Kidney (tissue), 14 donors: ENCODE results near the gene RGPD8. TPM values are rescaled to one million over a fixed set of nuclear protein-coding genes. Genes with fewer than 3 reads are reported as not detected.

Experiments
- DNase-seq, 5 donors: peaks; one replicate each; pipeline ENCODE4 v3.0.0-alpha.2; 2013 to 2020
- FAIRE-seq: peaks from 2 replicates; lab custom pipeline; 2012; peaks lifted over from hg19 to GRCh38; lab: Jason Lieb, UNC
- H3K27ac ChIP-seq, 2 donors: one replicate each; pipeline ENCODE4 v1.7.0; 2013; ENCODE audit warnings: low read depth in 2 of 2, low read length in 2 of 2, inconsistent platforms in 1 of 2
- H3K27me3 ChIP-seq: one replicate; pipeline ENCODE4 v1.7.1; 2013; ENCODE audit warnings: low read length, inconsistent platforms; ENCODE audit not compliant: control insufficient read depth, insufficient read depth
- H3K36me3 ChIP-seq, 3 donors: one replicate each; pipeline versions ENCODE4 v1.7.0 to v1.7.1; 2013; ENCODE audit warnings: low read length in 3 of 3, control low read depth in 1 of 3, inconsistent platforms in 1 of 3; ENCODE audit not compliant: insufficient read depth in 3 of 3, control insufficient read depth in 2 of 3
- H3K4me1 ChIP-seq, 3 donors: one replicate each; pipeline versions ENCODE4 v1.7.0 to v1.7.1; 2013; ENCODE audit warnings: low read length in 3 of 3, inconsistent platforms in 1 of 3, low read depth in 1 of 3; ENCODE audit not compliant: control insufficient read depth in 2 of 3, insufficient read depth in 2 of 3
- H3K4me3 ChIP-seq, 3 donors: one replicate each; pipeline versions ENCODE4 v1.7.0 to v1.8.1; 2013; ENCODE audit warnings: low read length in 3 of 3, control low read depth in 1 of 3, inconsistent platforms in 1 of 3
- H3K9ac ChIP-seq, 3 donors: one replicate each; pipeline versions ENCODE4 v1.7.0 to v1.7.1; 2013; ENCODE audit warnings: low read length in 3 of 3, control low read depth in 1 of 3, inconsistent platforms in 1 of 3
- H3K9me3 ChIP-seq, 3 donors: one replicate each; pipeline versions ENCODE4 v1.7.0 to v1.7.1; 2013; ENCODE audit warnings: low read length in 3 of 3, control low read depth in 1 of 3, inconsistent platforms in 1 of 3; ENCODE audit not compliant: control insufficient read depth in 2 of 3, insufficient read depth in 1 of 3
- intact Hi-C: fragments of 100-400 bp; cut with DNase I; formaldehyde crosslinking; loops from one replicate; pipeline ENCODE4 v1.11.1; 2022
- polyA plus RNA-seq: library from polyadenylated mRNA; stranded (reverse); fragments of 350-450 nt; fragmentation: Illumina TruSeq; extraction: RNeasy Lipid Tissue Mini Kit (QIAGEN cat#74804); gene quantifications from one replicate; pipeline ENCODE4 v1.2.3, GENCODE V29; 2014; ENCODE audit warnings: low read depth, low replicate concordance; ENCODE audit not compliant: insufficient read depth
- total RNA-seq: library from RNA; stranded (reverse); fragmentation: NEBNext Ultra II Directional; extraction: Animal tissue kit (Norgen Biotek cat#: 25700); gene quantifications from one replicate; pipeline ENCODE4 v1.2.1, GENCODE V29; 2021
- TF ChIP-seq, protein P1 (sequence below): IDR thresholded peaks from 3 replicates; pipeline ENCODE4 v1.5.1; 2012; ENCODE audit warnings: mild to moderate bottlenecking, moderate library complexity, borderline replicate concordance; ENCODE audit not compliant: insufficient read depth; ENCODE audit errors: extremely low read depth
- donor health status: control.
- donor health status: control.
- donor health status: control.
- donor health status: control.
- donor health status: control.
- donor health status: DM: yes; HTN: yes; CAD: no.
- donor health status: Normal renal cell carcinoma (clear cell type).

RGPD8 gene
- total and polyA plus RNA-seq, 2 donors from 2014 or later: 0.77 to 13.8 TPM

DNA sequence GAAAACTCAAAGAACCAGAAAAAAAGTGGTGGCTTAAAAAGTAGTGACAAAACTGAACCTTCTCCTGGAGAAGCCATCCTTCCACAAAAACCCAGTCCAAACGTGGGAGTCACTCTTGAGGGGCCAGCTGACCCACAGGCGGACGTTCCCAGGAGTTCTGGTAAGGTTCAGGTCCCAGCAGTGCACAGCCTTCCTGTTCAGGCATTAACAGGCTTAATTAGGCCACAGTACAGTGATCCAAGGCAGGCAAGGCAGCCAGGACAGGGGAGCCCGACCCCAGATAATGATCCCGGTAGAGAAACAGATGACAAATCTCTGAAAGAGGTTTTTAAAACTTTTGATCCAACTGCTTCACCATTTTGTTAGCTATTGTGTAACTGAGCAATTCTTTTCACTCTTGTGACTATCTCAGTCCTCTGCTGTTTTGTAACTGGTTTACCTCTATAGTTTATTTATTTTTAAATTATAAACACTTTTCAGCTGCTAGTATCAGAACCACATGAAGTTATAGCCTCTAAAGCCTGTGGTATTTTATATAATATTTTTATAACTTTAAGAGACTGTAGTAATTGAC, 101.2 kb downstream of the RGPD8 start:
- no peaks in the 10 kb centered on the region for H3K9me3 ChIP-seq
- H3K27ac ChIP-seq: no peak overlapping the region
- H3K36me3 ChIP-seq: peaks cover 2 to 14% (median 4%) of the 10 kb centered on the region in 3 donors
- intact Hi-C loops: no loop called here
- DNase-seq: no peak
- FAIRE-seq: no peak
- TF ChIP-seq, protein P1, sequence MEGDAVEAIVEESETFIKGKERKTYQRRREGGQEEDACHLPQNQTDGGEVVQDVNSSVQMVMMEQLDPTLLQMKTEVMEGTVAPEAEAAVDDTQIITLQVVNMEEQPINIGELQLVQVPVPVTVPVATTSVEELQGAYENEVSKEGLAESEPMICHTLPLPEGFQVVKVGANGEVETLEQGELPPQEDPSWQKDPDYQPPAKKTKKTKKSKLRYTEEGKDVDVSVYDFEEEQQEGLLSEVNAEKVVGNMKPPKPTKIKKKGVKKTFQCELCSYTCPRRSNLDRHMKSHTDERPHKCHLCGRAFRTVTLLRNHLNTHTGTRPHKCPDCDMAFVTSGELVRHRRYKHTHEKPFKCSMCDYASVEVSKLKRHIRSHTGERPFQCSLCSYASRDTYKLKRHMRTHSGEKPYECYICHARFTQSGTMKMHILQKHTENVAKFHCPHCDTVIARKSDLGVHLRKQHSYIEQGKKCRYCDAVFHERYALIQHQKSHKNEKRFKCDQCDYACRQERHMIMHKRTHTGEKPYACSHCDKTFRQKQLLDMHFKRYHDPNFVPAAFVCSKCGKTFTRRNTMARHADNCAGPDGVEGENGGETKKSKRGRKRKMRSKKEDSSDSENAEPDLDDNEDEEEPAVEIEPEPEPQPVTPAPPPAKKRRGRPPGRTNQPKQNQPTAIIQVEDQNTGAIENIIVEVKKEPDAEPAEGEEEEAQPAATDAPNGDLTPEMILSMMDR: no peak
- H3K4me1 ChIP-seq: no peaks in the 10 kb centered on the region
- H3K9ac ChIP-seq: no peak overlapping the region
- H3K27me3 ChIP-seq: no peaks in the 10 kb centered on the region
- no peak overlapping the region for H3K4me3 ChIP-seq

DNA sequence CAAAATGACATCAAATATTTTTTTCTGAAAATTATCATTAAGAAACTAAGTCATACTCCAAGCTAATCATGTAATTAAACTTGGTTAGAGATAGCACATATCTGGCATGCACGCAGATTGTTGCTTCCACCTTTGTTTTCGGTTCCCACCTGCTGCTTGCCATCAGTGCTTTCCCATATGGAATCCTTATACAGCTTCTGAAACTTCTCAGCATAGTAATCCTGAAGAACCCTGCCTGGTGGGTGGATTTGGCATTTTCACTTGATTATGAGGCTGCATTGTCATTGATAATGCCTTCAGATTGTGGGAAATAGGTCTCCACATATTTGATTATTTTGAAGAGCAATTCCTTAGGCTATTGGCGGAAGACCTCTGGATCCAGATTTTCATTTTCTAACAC, 110.5 kb downstream of the RGPD8 start:
- peaks cover 0 to 19% (median 0%) of the 10 kb centered on the region in 3 donors for H3K36me3 ChIP-seq
- H3K9me3 ChIP-seq: no peaks in the 10 kb centered on the region
- H3K4me3 ChIP-seq: no peak overlapping the region
- FAIRE-seq (no peak), DNase-seq (no peak)
- no peaks in the 10 kb centered on the region for H3K4me1 ChIP-seq
- H3K27me3 ChIP-seq: no peaks in the 10 kb centered on the region
- TF ChIP-seq, protein P1: no peak
- intact Hi-C loops: no loop called here
- no peak overlapping the region for H3K9ac ChIP-seq
- no peak overlapping the region for H3K27ac ChIP-seq

DNA sequence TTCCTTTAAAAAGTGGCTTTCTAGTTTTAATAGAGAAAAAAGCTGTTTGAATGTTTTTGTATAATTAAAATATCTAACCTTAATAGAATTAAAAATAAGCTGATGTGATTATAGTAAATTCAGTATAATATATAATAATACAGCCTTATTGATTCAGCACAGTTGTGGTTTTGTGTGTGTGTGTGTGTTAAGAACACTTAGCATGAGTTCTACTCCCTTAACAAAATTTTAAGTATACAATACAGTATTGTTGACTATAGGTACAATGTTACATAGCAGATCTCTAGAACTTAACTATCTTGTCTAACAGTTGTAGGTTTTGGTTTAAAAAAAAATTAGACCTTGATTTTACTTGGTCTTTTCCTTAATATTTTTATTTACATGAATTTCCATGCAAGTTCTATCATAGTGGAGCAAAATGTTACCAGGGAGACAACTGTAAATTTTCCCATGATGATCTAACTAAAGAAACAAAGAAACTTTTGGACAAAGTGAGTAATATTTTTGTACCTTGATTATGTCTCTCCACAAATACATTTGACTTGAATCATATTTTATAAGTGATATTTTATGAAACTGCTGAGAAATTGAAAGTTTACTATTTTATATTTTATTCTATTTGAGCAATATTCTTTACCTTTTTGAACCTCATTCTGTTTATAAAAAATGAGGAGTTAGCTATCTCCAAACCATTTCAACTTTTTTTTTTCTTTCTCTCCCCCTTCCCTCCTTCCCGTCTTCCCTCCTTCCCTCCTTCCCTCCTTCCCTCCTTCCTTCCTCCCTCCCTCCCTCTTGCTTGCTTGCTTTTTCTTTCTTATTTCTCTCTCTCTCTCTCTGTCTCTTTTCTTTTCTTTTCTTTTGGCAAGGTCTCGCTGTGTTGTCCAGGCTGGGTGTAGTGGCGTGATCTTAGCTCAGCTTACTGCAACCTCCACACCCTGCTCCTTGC, 111.8 kb downstream of the RGPD8 start:
- H3K4me3 ChIP-seq: no peak overlapping the region
- TF ChIP-seq, protein P1: no peak
- H3K36me3 ChIP-seq: peaks cover 0 to 16% (median 0%) of the 10 kb centered on the region in 3 donors
- no peaks in the 10 kb centered on the region for H3K4me1 ChIP-seq
- FAIRE-seq: peak; percentile 42
- H3K27ac ChIP-seq: no peak overlapping the region
- no peaks in the 10 kb centered on the region for H3K9me3 ChIP-seq
- H3K27me3 ChIP-seq: no peaks in the 10 kb centered on the region
- intact Hi-C loops: no loop called here
- H3K9ac ChIP-seq: no peak overlapping the region
- DNase-seq: no peak

Other genes with a start within 250 kb of the RGPD8 start
- gene ZC3H8, start 178.6 kb downstream of the RGPD8 start, total RNA-seq: 6.8 TPM
- gene ZC3H8, start 178.6 kb downstream of the RGPD8 start, polyA plus RNA-seq: 8.3 TPM
- gene ZC3H6, start 158.0 kb downstream of the RGPD8 start, total RNA-seq: 17.1 TPM
- gene ZC3H6, start 158.0 kb downstream of the RGPD8 start, polyA plus RNA-seq: 1.4 TPM
- gene TTL, start 48.5 kb upstream of the RGPD8 start, total RNA-seq: 23.5 TPM
- gene TTL, start 48.5 kb upstream of the RGPD8 start, polyA plus RNA-seq: 11.1 TPM
- gene POLR1B, start 108.8 kb upstream of the RGPD8 start, total RNA-seq: 24.4 TPM
- 6.0 TPM for gene POLR1B, start 108.8 kb upstream of the RGPD8 start, polyA plus RNA-seq
- 39.6 TPM for gene CHCHD5, start 151.0 kb upstream of the RGPD8 start, total RNA-seq
- 104 TPM for gene CHCHD5, start 151.0 kb upstream of the RGPD8 start, polyA plus RNA-seq
- gene SLC20A1, start 212.3 kb upstream of the RGPD8 start, total RNA-seq: 46.2 TPM
- 10.4 TPM for gene SLC20A1, start 212.3 kb upstream of the RGPD8 start, polyA plus RNA-seq